RWPE2 (cell line): ENCODE data around the gene TGFBR2.

Experiments
- ATAC-seq: fragments of 200-7000 bp; cut with Tn5 transposase; 3 replicates; pipeline ENCODE4 v1.9.1; 2021; ENCODE audit warnings: low read depth
- DNase-seq: peaks from one replicate; pipeline ENCODE4 v3.0.0-alpha.2; 2020; ENCODE audit warnings: low spot score
- H3K27ac ChIP-seq: fragments of 450-650 bp; 2 replicates; pipeline ENCODE4 v1.5.1; 2017; ENCODE audit warnings: mild to moderate bottlenecking; ENCODE audit not compliant: poor library complexity, severe bottlenecking
- H3K27me3 ChIP-seq: fragments of 250-450 bp; sonication (Bioruptor Pico); 2 replicates; pipeline ENCODE4 v1.5.1; 2021; ENCODE audit warnings: mild to moderate bottlenecking, moderate library complexity; ENCODE audit not compliant: insufficient read depth, poor library complexity, severe bottlenecking
- H3K36me3 ChIP-seq: fragments of 250-450 bp; sonication (Bioruptor Pico); 2 replicates; pipeline ENCODE4 v1.5.1; 2020; ENCODE audit warnings: low read depth, mild to moderate bottlenecking, moderate library complexity
- H3K4me1 ChIP-seq: fragments of 250-450 bp; sonication (Bioruptor Pico); 2 replicates; pipeline ENCODE4 v1.5.1; 2021; ENCODE audit warnings: mild to moderate bottlenecking, moderate library complexity; ENCODE audit not compliant: insufficient read depth, poor library complexity, severe bottlenecking
- H3K4me3 ChIP-seq: fragments of 250-450 bp; sonication (Bioruptor Pico); 2 replicates; pipeline ENCODE4 v1.5.1; 2021; ENCODE audit warnings: mild to moderate bottlenecking, moderate library complexity; ENCODE audit not compliant: severe bottlenecking
- H3K9me3 ChIP-seq: fragments of 250-450 bp; sonication (Bioruptor Pico); 2 replicates; pipeline ENCODE4 v1.5.1; 2021; ENCODE audit warnings: mild to moderate bottlenecking, moderate library complexity; ENCODE audit not compliant: severe bottlenecking
- CTCF ChIP-seq: fragments of 450-650 bp; IDR thresholded peaks from one replicate; pipeline ENCODE4 v1.5.1; 2017; ENCODE audit warnings: mild to moderate bottlenecking, moderate library complexity; ENCODE audit not compliant: poor library complexity, severe bottlenecking

TGFBR2 gene

GRCh38 chr3:30606301-30607031 is at the start of gene TGFBR2:
TGFBR2 (plus strand) TSS chr3:30606601; CDS start chr3:30606884, 283 bp downstream.
- peak within 1 kb of the TSS; percentile 99 for H3K27ac ChIP-seq
- peak; percentile 89 for ATAC-seq
- peaks cover 30% of the 10 kb centered on the region for H3K4me1 ChIP-seq
- no peaks in the 10 kb centered on the region for H3K27me3 ChIP-seq
- H3K36me3 ChIP-seq = peaks cover 26% of the 10 kb centered on the region
- TF ChIP-seq CTCF = peak; percentile 17
- peak within 1 kb of the TSS; percentile 98 for H3K4me3 ChIP-seq
- DNase-seq = peak; percentile 98
- H3K9me3 ChIP-seq = no peaks in the 10 kb centered on the region

GRCh38 chr3:30557746-30558303 is 48.6 kb upstream of the TGFBR2 start:
- TF ChIP-seq CTCF = no peak
- H3K27me3 ChIP-seq = no peaks in the 10 kb centered on the region
- no peaks in the 10 kb centered on the region for H3K4me1 ChIP-seq
- H3K27ac ChIP-seq = no peak overlapping the region
- no peak for DNase-seq
- H3K9me3 ChIP-seq = no peaks in the 10 kb centered on the region
- H3K4me3 ChIP-seq = no peak overlapping the region
- no peaks in the 10 kb centered on the region for H3K36me3 ChIP-seq
- no peak for ATAC-seq

- no peaks in the 10 kb centered on the region for H3K4me1 ChIP-seq
- DNase-seq = no peak
- TF ChIP-seq CTCF = no peak
- no peaks in the 10 kb centered on the region for H3K27me3 ChIP-seq
- ATAC-seq = no peak
- no peak overlapping the region for H3K4me3 ChIP-seq
- no peak overlapping the region for H3K27ac ChIP-seq
- H3K36me3 ChIP-seq = no peaks in the 10 kb centered on the region
- H3K9me3 ChIP-seq = no peaks in the 10 kb centered on the region
These were observed 42.4 kb upstream of the TGFBR2 start for GRCh38 chr3:30563956-30564355.

GRCh38 chr3:30567139-30567753 is 39.2 kb upstream of the TGFBR2 start:
- Histone ChIP-seq H3K36me3 (no peaks in the 10 kb centered on the region), H3K27ac (no peak overlapping the region), H3K4me3 (no peak overlapping the region), H3K9me3 (no peaks in the 10 kb centered on the region), H3K27me3 (no peaks in the 10 kb centered on the region), H3K4me1 (no peaks in the 10 kb centered on the region)
- TF ChIP-seq CTCF = no peak
- DNase-seq = no peak
- ATAC-seq = no peak

- no peak for DNase-seq
- no peak overlapping the region for H3K4me3 ChIP-seq
- peaks cover 22% of the 10 kb centered on the region for H3K4me1 ChIP-seq
- H3K27ac ChIP-seq = no peak overlapping the region
- no peaks in the 10 kb centered on the region for H3K36me3 ChIP-seq
- no peak for ATAC-seq
- no peaks in the 10 kb centered on the region for H3K27me3 ChIP-seq
- no peak for TF ChIP-seq CTCF
- no peaks in the 10 kb centered on the region for H3K9me3 ChIP-seq
These were observed 29.5 kb upstream of the TGFBR2 start for GRCh38 chr3:30576946-30577345.
